Gastroesophageal sphincter (tissue), 4 donors: ENCODE measurements around the gene ELN. TPM values are rescaled to one million over a fixed set of nuclear protein-coding genes. Genes with fewer than 3 reads are reported as not detected.
A peak's percentile ranks its signal among the peaks of the same experiment; 100 is the strongest.

Experiments
- ATAC-seq: fragments of 150-250 bp; one replicate; pipeline ENCODE4 v1.9.1; 2016; ENCODE audit warnings: mild to moderate bottlenecking, moderate library complexity
- H3K27ac ChIP-seq, 4 donors: fragments of 200-600 bp; sonication (generic) in 3 of 4; 1 replicate in 3 of 4; 2 replicates in 1 of 4; pipeline ENCODE4 v1.5.1; 2016 to 2019
- H3K27me3 ChIP-seq: fragments of 200-600 bp; sonication (generic); one replicate; pipeline ENCODE4 v1.5.1; 2019
- H3K36me3 ChIP-seq, 2 donors: fragments of 200-600 bp; sonication (generic); one replicate each; pipeline ENCODE4 v1.5.1; 2019; ENCODE audit warnings: control low read depth in 1 of 2
- H3K4me1 ChIP-seq, 3 donors: fragments of 200-600 bp; sonication (generic); 1 replicate in 2 of 3; 2 replicates in 1 of 3; pipeline ENCODE4 v1.5.1; 2016 to 2019; ENCODE audit warnings: control low read depth in 2 of 3
- H3K4me3 ChIP-seq, 2 donors: fragments of 200-600 bp; sonication (generic); one replicate each; pipeline ENCODE4 v1.5.1; 2019; ENCODE audit warnings: mild to moderate bottlenecking in 1 of 2, moderate library complexity in 1 of 2
- H3K9me3 ChIP-seq, 3 donors: fragments of 200-600 bp; sonication (generic); one replicate each; pipeline ENCODE4 v1.5.1; 2017 to 2019; ENCODE audit warnings: control low read depth in 2 of 3
- EP300 ChIP-seq: sonication (generic); formaldehyde crosslinking; IDR thresholded peaks from one replicate; pipeline ENCODE4 v1.6.1; 2017; ENCODE audit warnings: antibody characterized with exemption, mild to moderate bottlenecking
- POLR2A ChIP-seq, 2 donors: fragments of 450-650 bp; IDR thresholded peaks; one replicate each; pipeline ENCODE4 v1.6.1; 2017; ENCODE audit warnings: antibody characterized with exemption in 2 of 2, mild to moderate bottlenecking in 2 of 2, moderate library complexity in 1 of 2
- POLR2AphosphoS5 ChIP-seq: sonication (generic); formaldehyde crosslinking; IDR thresholded peaks from one replicate; pipeline ENCODE4 v1.6.1; 2017; ENCODE audit warnings: antibody characterized with exemption
- WGBS, 2 donors: methylation state at CpG; one replicate each; pipeline ENCODE4 v1.1.5; 2018; ENCODE audit warnings: low coverage in 1 of 2; 5-methylcytosine and 5-hydroxymethylcytosine counted together
- total RNA-seq, 4 donors: library from RNA; depleted of rRNA; stranded (reverse); fragments of >200 nt; gene quantifications; one replicate each; pipeline ENCODE4 v1.1.0, GENCODE V29; 2016
- TF ChIP-seq, protein P1 (sequence below), 4 experiments: fragments of 200-600 bp in 2 of 4; fragments of 450-650 bp in 2 of 4; sonication (generic) in 1 of 4; IDR thresholded peaks; one replicate each; pipeline ENCODE4 v1.5.1; 2017 to 2019; ENCODE audit warnings: antibody characterized with exemption in 4 of 4, mild to moderate bottlenecking in 2 of 4, moderate library complexity in 2 of 4

The ELN gene
- total RNA-seq, 4 donors from 2014 or later: 316 to 703 (median 441) TPM

DNA sequence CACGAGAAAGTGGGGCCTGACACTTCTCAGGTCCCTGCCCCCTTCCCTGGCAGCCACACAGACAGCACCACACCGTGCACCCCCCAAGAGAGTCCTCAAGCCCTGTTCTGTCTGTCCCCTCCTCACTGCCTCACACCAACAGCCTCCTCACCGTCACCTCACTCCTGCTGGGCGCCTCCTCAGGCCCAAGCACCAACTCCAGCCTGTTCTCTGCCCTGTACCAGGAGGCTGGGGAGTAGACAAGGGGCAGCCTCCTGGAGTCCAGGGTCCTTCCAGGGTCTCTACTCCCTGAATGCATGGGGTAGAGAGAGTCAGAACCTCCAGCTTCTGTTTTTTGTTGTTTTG, 26.9 kb upstream of the ELN start:
- Histone ChIP-seq H3K4me3 (no peak overlapping the region), H3K36me3 (no peaks in the 10 kb centered on the region), H3K27me3 (no peaks in the 10 kb centered on the region), H3K27ac (peak overlapping the region; percentile 65 to 93 (median 84)), H3K4me1 (peaks cover 0 to 75% (median 22%) of the 10 kb centered on the region in 3 donors), H3K9me3 (no peaks in the 10 kb centered on the region)
- WGBS, 2 donors: 46% methylated on average over 4 of the region's 4 CpGs; no CpG with 5 or more reads in 1 of the 2 donors
- ATAC-seq: no peak
- TF ChIP-seq POLR2A (IDR thresholded peaks at IDR 0.05) (no peak), EP300 (no peak), POLR2AphosphoS5 (no peak)

DNA sequence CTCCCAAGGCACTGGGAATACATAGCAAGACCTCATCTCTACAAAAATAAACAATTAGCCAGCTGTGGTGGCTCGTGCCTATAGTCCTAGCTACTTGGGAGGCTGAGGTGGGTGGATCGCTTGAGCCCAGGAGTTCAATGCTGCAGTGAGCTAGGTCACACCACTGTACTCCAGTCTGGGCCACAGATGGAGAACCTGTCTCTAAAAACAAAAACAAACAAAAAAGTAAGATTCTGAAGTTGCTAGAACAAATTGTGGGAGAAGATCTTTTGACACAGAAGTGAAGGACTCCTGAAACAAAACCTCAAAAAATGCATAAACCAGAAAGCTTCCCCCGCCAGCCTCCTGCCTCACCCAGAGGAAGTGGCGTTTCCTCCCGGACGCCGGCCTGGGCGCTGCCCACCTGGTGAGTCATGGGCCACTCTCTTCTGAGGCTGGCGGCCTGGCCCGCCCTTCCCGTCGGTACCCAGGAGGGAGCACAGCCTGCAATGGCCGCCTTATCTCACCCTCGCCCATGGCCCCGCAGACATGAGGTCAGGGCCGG, 25.4 kb upstream of the ELN start:
- no peak overlapping the region for H3K4me3 ChIP-seq
- no CpG with 5 or more reads among the region's 16 CpGs for WGBS, 2 donors
- peak overlapping the region in 3 of 4 donors; percentile 80 to 93 (median 89) for H3K27ac ChIP-seq
- no peaks in the 10 kb centered on the region for H3K9me3 ChIP-seq
- no peaks in the 10 kb centered on the region for H3K36me3 ChIP-seq
- peak; percentile 39 for ATAC-seq
- no peaks in the 10 kb centered on the region for H3K27me3 ChIP-seq
- TF ChIP-seq, protein P1, sequence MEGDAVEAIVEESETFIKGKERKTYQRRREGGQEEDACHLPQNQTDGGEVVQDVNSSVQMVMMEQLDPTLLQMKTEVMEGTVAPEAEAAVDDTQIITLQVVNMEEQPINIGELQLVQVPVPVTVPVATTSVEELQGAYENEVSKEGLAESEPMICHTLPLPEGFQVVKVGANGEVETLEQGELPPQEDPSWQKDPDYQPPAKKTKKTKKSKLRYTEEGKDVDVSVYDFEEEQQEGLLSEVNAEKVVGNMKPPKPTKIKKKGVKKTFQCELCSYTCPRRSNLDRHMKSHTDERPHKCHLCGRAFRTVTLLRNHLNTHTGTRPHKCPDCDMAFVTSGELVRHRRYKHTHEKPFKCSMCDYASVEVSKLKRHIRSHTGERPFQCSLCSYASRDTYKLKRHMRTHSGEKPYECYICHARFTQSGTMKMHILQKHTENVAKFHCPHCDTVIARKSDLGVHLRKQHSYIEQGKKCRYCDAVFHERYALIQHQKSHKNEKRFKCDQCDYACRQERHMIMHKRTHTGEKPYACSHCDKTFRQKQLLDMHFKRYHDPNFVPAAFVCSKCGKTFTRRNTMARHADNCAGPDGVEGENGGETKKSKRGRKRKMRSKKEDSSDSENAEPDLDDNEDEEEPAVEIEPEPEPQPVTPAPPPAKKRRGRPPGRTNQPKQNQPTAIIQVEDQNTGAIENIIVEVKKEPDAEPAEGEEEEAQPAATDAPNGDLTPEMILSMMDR (IDR thresholded peaks at IDR 0.05): no peak
- TF ChIP-seq POLR2AphosphoS5: peak; percentile 32
- peaks cover 0 to 75% (median 32%) of the 10 kb centered on the region in 3 donors for H3K4me1 ChIP-seq

DNA sequence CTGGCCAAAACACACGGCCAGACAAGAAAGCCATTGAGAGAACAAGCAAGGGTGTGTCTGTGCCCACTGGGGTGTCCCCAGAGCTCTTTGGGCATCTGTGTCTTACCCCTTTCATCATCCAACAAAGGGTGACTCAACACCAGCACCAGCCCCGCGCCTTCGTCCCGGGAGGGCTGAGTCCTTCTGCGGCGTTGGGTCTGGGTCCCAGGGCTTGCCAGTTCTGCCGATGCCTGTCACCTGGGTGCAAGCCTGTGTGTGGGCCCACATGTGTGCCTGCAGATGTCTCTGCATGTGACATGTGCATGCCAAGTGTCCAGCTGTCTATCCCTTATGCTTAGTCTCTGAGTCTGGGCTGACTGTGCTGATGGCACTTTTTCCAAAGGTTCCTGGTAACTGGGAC, 24.4 kb upstream of the ELN start:
- TF ChIP-seq POLR2A (IDR thresholded peaks at IDR 0.05): no peak
- TF ChIP-seq, protein P1 (IDR thresholded peaks at IDR 0.05): no peak
- no peak for TF ChIP-seq POLR2AphosphoS5
- TF ChIP-seq EP300: no peak
- no peak for ATAC-seq

DNA sequence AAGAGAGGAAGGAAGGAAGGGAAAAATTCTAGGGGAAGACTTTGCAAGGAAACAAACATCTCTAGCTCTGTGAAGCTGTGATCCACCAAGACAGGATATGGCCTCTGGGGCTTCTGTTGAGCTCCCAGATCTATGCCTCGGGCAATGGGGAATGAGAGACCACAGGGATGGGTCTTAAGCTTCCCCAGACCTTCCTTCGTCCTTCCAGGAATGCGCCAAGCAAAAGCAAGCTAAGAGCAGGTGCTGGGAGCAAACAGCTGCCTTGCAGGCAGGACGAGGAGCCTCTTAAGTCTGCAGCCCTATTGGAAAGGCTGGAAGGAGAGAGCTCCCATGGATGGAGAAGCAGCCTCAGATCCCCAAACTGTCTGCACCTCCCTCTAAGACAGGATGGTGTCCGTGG, 21.9 kb upstream of the ELN start:
- no peaks in the 10 kb centered on the region for H3K27me3 ChIP-seq
- H3K36me3 ChIP-seq: no peaks in the 10 kb centered on the region
- TF ChIP-seq, protein P1 (IDR thresholded peaks at IDR 0.05): no peak
- TF ChIP-seq EP300 (no peak), POLR2A (IDR thresholded peaks at IDR 0.05) (no peak), POLR2AphosphoS5 (no peak)
- WGBS, 2 donors: 64 to 90% methylated on average over 2 to 4 of the region's 5 CpGs
- H3K9me3 ChIP-seq: no peaks in the 10 kb centered on the region
- peak overlapping the region in 3 of 4 donors; percentile 38 to 46 (median 43) for H3K27ac ChIP-seq
- no peak overlapping the region for H3K4me3 ChIP-seq
- peaks cover 0 to 50% (median 15%) of the 10 kb centered on the region in 3 donors for H3K4me1 ChIP-seq
- ATAC-seq: no peak

More for the DNA sequence above, 24.4 kb upstream of the ELN start:
- WGBS, 2 donors: 20 to 98% methylated on average over 1 to 7 of the region's 8 CpGs
- Histone ChIP-seq H3K9me3 (no peaks in the 10 kb centered on the region), H3K27me3 (no peaks in the 10 kb centered on the region), H3K4me3 (no peak overlapping the region), H3K36me3 (no peaks in the 10 kb centered on the region), H3K4me1 (peaks cover 0 to 74% (median 32%) of the 10 kb centered on the region in 3 donors), H3K27ac (peak overlapping the region in 1 of 4 donors; percentile 89)

DNA sequence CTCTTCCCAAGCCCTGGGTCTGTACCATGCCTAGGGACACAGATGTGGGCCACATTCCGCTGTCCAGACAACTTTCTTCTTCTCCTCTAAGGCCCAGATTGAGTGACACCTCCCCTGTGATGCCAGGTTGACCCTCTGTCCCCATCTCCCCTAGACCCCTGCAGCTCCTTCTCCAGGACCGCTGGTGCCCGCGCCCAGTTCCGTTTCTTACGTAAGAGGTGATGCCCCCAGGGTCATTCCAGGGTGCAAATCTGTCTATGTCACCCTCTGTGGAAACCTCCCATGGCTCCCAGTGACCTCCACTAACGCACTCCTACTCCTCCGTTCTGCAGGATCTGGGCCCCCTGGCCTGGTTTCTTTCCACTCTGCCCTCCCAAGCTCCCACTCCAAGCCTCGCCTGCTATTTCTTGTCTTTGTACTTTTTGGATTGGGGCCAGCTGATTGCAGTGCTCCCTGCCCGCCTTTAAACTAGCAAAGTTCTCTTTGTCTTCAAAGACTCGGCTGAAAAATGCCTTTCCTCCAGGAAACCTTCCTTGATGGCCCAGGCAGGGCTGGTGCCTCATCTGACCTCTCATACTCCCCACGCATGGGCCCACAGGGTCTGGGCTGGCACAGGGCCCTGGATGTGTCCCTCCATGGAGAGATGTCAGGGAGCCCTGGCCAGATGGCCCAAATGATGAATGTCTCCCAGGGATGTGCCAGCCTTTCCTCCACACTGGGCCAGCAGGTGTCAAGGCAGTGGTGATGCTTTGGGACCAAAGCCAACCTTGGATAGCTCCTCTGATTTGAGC, 21.3 kb upstream of the ELN start:
- H3K27me3 ChIP-seq: no peaks in the 10 kb centered on the region
- H3K4me3 ChIP-seq: no peak overlapping the region
- peak; percentile 40 for ATAC-seq
- no peaks in the 10 kb centered on the region for H3K36me3 ChIP-seq
- H3K9me3 ChIP-seq: no peaks in the 10 kb centered on the region
- 42 to 43% methylated on average over 4 to 10 of the region's 12 CpGs for WGBS, 2 donors
- peaks cover 0 to 44% (median 10%) of the 10 kb centered on the region in 3 donors for H3K4me1 ChIP-seq
- TF ChIP-seq, protein P1 (IDR thresholded peaks at IDR 0.05): no peak
- TF ChIP-seq EP300: no peak
- peak; percentile 62 for TF ChIP-seq POLR2AphosphoS5
- TF ChIP-seq POLR2A (IDR thresholded peaks at IDR 0.05): no peak
- peak overlapping the region in 3 of 4 donors; percentile 38 to 46 (median 43) for H3K27ac ChIP-seq
